HepG2 (cell line): Measurements from ENCODE around the gene NOL8. TPM values are rescaled to one million over a fixed set of nuclear protein-coding genes. Genes with fewer than 3 reads are reported as not detected.
A peak's percentile ranks its signal among the peaks of the same experiment; 100 is the strongest.

Source experiments
- GFI1 ChIP-seq: sonication (generic); formaldehyde crosslinking; IDR thresholded peaks from 2 replicates; pipeline ENCODE4 v1.5.0; 2020; ENCODE audit warnings: missing genetic modification reagents, mild to moderate bottlenecking, borderline replicate concordance
- HOXA3 ChIP-seq: sonication (generic); formaldehyde crosslinking; IDR thresholded peaks from 2 replicates; pipeline ENCODE4 v1.5.0; 2020; ENCODE audit warnings: missing genetic modification reagents
- KDM1A ChIP-seq: IDR thresholded peaks from 2 replicates; pipeline ENCODE4 v1.6.1; 2016; ENCODE audit warnings: missing compliant biosample characterization
- MXD1 ChIP-seq: sonication (generic); formaldehyde crosslinking; IDR thresholded peaks from 2 replicates; pipeline ENCODE4 v1.4.0; 2020; ENCODE audit warnings: mild to moderate bottlenecking, missing genetic modification reagents
- MXD4 ChIP-seq: IDR thresholded peaks from 2 replicates; pipeline ENCODE4 v1.6.1; 2016; ENCODE audit warnings: mild to moderate bottlenecking, missing biosample characterization, missing genetic modification reagents
- NONO ChIP-seq, 2 experiments: fragments of 450-650 bp in 1 of 2; sonication (generic) in 1 of 2; formaldehyde crosslinking in 1 of 2; IDR thresholded peaks in 1 of 2; conservative IDR thresholded peaks in 1 of 2; 2 replicates each; pipeline versions ENCODE4 v1.6.1 to v1.8.0; 2017 to 2022; ENCODE audit warnings: mild to moderate bottlenecking in 1 of 2, missing genetic modification reagents in 1 of 2, moderate library complexity in 1 of 2
- POGK ChIP-seq: sonication (generic); formaldehyde crosslinking; conservative IDR thresholded peaks from 2 replicates; pipeline ENCODE4 v1.8.0; 2022; ENCODE audit warnings: mild to moderate bottlenecking, moderate library complexity, missing genetic modification reagents
- PPARG ChIP-seq: conservative IDR thresholded peaks from 2 replicates; pipeline ENCODE4 v1.6.1; 2016; ENCODE audit warnings: missing biosample characterization, missing genetic modification reagents
- SKIL ChIP-seq: sonication (generic); formaldehyde crosslinking; IDR thresholded peaks from 2 replicates; pipeline ENCODE4 v1.8.0; 2022; ENCODE audit warnings: missing genetic modification reagents, mild to moderate bottlenecking, moderate library complexity, borderline replicate concordance
- THAP9 ChIP-seq: sonication (generic); formaldehyde crosslinking; IDR thresholded peaks from 2 replicates; pipeline ENCODE4; 2020; ENCODE audit warnings: missing genetic modification reagents, mild to moderate bottlenecking, borderline replicate concordance
- ZFY ChIP-seq: sonication (generic); formaldehyde crosslinking; IDR thresholded peaks from 2 replicates; pipeline ENCODE4 v1.4.0; 2020; ENCODE audit warnings: missing genetic modification reagents
- ZNF431 ChIP-seq: sonication (generic); formaldehyde crosslinking; IDR thresholded peaks from 2 replicates; pipeline ENCODE4 v1.9.0; 2022; ENCODE audit warnings: missing genetic modification reagents, low read depth, mild to moderate bottlenecking, borderline replicate concordance
- ZNF746 ChIP-seq: sonication (generic); formaldehyde crosslinking; IDR thresholded peaks from 2 replicates; pipeline ENCODE4 v1.8.0; 2022; ENCODE audit warnings: mild to moderate bottlenecking, missing genetic modification reagents
- ZNF781 ChIP-seq: sonication (generic); formaldehyde crosslinking; IDR thresholded peaks from 2 replicates; pipeline ENCODE4 v1.5.1; 2020; ENCODE audit warnings: borderline replicate concordance, mild to moderate bottlenecking, missing genetic modification reagents; ENCODE audit errors: not compliant biosample characterization
- polyA plus RNA-seq, 8 experiments: library from polyadenylated mRNA; depleted of rRNA in 3 of 8; stranded (reverse) in 7 of 8; unstranded in 1 of 8; fragments of >200 nt; fragmentation: Illumina TruSeq in 4 of 8; extraction: Trizol in 4 of 8; gene quantifications; 2 replicates each; pipeline versions ENCODE4 v1.2.1 to v1.2.3, GENCODE V29; 2011 to 2016; ENCODE audit warnings: low read depth in 4 of 8, missing spikeins in 1 of 8, mixed read lengths in 1 of 8; ENCODE audit not compliant: insufficient read depth in 1 of 8
- total RNA-seq, 5 experiments: library from RNA; depleted of rRNA; stranded (reverse); fragments of >200 nt; fragmentation: Illumina TruSeq; extraction: Trizol; gene quantifications; 2 replicates each; pipeline ENCODE4 v1.2.3, GENCODE V29; 2016; ENCODE audit warnings: low read depth in 1 of 5
- TF ChIP-seq, protein P1 (sequence below): sonication (generic); formaldehyde crosslinking; IDR thresholded peaks from 2 replicates; pipeline ENCODE4 v1.8.0; 2022; ENCODE audit warnings: low read depth, missing genetic modification reagents
- TF ChIP-seq, protein P2 (sequence below): sonication (generic); formaldehyde crosslinking; IDR thresholded peaks from 2 replicates; pipeline ENCODE4 v1.4.0; 2020; ENCODE audit warnings: missing genetic modification reagents, mild to moderate bottlenecking, borderline replicate concordance

Gene NOL8
- total and polyA plus RNA-seq, 2 of the 13 experiments (the other 11 are each of a cell fraction or from before 2014, with no cell fraction given): 12.8 to 36.3 TPM

- TF ChIP-seq, protein P1, sequence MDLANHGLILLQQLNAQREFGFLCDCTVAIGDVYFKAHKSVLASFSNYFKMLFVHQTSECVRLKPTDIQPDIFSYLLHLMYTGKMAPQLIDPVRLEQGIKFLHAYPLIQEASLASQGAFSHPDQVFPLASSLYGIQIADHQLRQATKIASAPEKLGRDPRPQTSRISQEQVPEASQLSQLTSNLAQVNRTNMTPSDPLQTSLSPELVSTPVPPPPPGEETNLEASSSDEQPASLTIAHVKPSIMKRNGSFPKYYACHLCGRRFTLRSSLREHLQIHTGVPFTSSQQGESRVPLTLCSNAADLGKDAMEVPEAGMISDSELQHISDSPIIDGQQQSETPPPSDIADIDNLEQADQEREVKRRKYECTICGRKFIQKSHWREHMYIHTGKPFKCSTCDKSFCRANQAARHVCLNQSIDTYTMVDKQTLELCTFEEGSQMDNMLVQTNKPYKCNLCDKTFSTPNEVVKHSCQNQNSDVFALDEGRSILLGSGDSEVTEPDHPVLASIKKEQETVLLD (CRISPR knock-in tag): no peak
- no peak for TF ChIP-seq SKIL (CRISPR knock-in tag)
- no peak for TF ChIP-seq GFI1 (CRISPR knock-in tag)
- no peak for TF ChIP-seq ZNF746
- TF ChIP-seq MXD4 (CRISPR knock-in tag): 0 out of 2 replicates have a peak, but pooled peaks have one; percentile 35
- TF ChIP-seq HOXA3 (CRISPR knock-in tag): no peak
- 0 out of 2 replicates have a peak, but pooled peaks have one; percentile 21 for TF ChIP-seq ZFY (CRISPR knock-in tag)
- no peak for TF ChIP-seq ZNF431 (CRISPR knock-in tag)
- TF ChIP-seq PPARG (CRISPR knock-in tag): no peak
- no peak for TF ChIP-seq ZNF781 (CRISPR knock-in tag)
- TF ChIP-seq POGK: no peak
- TF ChIP-seq MXD1 (CRISPR knock-in tag): no peak
- no peak for TF ChIP-seq THAP9
- no peak for TF ChIP-seq NONO (IDR thresholded peaks at IDR 0.05)
- TF ChIP-seq NONO (CRISPR knock-in tag; conservative IDR thresholded peaks at IDR 0.05): no peak
- TF ChIP-seq KDM1A (CRISPR knock-in tag): no peak
- TF ChIP-seq, protein P2, sequence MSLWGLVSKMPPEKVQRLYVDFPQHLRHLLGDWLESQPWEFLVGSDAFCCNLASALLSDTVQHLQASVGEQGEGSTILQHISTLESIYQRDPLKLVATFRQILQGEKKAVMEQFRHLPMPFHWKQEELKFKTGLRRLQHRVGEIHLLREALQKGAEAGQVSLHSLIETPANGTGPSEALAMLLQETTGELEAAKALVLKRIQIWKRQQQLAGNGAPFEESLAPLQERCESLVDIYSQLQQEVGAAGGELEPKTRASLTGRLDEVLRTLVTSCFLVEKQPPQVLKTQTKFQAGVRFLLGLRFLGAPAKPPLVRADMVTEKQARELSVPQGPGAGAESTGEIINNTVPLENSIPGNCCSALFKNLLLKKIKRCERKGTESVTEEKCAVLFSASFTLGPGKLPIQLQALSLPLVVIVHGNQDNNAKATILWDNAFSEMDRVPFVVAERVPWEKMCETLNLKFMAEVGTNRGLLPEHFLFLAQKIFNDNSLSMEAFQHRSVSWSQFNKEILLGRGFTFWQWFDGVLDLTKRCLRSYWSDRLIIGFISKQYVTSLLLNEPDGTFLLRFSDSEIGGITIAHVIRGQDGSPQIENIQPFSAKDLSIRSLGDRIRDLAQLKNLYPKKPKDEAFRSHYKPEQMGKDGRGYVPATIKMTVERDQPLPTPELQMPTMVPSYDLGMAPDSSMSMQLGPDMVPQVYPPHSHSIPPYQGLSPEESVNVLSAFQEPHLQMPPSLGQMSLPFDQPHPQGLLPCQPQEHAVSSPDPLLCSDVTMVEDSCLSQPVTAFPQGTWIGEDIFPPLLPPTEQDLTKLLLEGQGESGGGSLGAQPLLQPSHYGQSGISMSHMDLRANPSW (CRISPR knock-in tag): no peak
Observed at GRCh38 chr9:92292338-92293074, 32.6 kb downstream of the NOL8 start (continued).
